ENCODE data around the gene MDGA2. TPM values are rescaled to one million over a fixed set of nuclear protein-coding genes. Genes with fewer than 3 reads are reported as not detected.
"Not testable (repeated sequence)": the region's sequence is repeated elsewhere in the genome, so short reads cannot be mapped to it uniquely, and the experiment has no call there.

Gene MDGA2
- total RNA-seq, 1 donor from 2014 or later, result not detected

DNA sequence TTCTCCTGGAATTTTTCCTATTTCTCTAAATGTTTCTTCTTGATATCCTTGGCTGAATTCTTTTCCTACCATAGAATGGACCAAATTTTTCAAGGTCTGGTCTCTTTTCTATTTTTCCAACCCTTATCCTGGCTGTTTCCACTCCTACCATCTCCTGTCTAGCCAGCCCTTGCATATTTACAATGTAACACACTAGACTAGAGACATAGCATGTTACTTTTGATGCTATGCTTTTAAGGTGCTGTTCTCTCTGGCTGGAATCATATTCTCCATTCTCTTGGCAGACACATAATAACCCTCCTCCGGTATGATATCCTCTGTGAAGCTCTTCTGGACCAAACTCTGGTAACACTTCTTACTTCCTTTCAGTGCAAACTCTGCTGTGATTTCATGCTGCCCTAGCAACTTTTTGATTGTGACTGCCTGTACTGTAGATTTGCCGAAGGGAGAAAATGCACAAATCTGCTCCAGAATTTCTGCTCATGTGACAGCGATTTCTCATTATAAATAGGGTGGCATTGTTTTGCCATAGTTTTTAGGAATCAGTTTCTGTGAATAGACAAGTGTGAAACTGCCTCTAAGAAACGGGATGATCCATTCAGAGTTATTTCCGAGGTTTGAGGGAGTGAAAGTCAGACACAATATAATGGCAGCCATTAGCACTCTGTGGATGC lies 284.4 kb downstream of the MDGA2 start:
- ATAC-seq (no peak), DNase-seq (ENCODE audit: low spot score) (no peak)

DNA sequence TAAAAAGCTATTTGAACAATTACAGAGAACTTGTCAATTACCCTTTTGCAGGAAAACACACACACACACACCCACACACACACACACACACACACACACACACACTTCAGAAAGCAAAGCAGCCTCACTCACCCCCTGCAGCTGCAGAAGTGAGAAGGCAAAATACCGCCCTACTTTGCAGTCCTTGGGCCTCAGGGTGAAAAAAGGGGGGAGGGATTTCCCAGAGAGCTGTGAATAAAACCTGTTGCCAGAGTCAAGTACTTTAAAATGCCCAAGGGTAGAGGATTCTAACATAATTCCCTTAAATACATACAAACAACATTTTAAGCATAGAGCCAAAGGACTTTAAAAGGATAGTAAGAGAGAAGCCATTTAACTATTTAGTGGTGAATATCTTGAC lies 285.9 kb downstream of the MDGA2 start:
- DNase-seq (ENCODE audit: low spot score) (no peak), ATAC-seq (no peak)
- intact Hi-C loops (cut with DNase I), result no loop called here

More for the DNA sequence above, 284.4 kb downstream of the MDGA2 start:
- intact Hi-C loops (cut with DNase I), result no loop called here

DNA sequence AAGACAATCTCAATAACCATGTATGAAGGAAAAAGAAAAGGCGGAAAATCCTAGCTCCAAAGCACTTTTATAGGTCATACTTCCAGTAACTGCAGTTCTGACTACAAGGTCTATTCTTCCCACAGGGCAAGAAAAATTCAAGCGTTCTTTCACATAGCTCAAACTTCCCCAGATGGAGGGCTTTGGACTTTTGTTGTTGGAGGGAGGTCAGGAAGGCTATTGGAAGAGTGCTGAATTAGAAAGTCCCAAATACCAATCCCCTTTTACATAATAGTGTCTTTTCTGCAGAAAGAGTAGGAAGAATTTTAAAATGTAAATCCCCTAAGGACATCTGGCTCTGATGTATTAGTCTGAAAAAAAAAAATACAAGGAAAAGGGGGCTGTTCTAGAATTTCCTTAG lies 309.4 kb downstream of the MDGA2 start:
- ATAC-seq (no peak), DNase-seq (ENCODE audit: low spot score) (no peak)
- intact Hi-C loops (cut with DNase I), result no loop called here

DNA sequence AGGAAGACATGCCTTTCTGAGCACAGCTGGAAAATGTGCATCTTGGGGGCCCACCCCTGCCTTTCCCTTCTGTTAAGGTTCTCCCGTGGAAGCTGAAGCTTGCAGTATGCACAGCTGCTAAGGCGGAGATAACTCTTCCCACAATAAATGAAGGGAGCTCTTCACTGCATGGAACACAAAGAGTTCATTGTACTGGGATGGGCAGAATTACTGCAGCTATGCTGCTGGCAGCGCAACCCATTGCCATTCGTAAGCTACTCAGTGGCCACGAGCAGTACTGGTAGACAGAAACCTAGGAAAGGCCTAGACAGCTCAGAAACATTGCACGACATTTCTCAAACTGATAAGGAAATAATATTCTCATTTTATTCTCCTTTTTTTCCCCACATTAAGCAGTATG lies 310.2 kb downstream of the MDGA2 start:
- intact Hi-C loops (cut with DNase I), result no loop called here
- peak; percentile 44 for ATAC-seq
- DNase-seq (ENCODE audit: low spot score), result no peak

DNA sequence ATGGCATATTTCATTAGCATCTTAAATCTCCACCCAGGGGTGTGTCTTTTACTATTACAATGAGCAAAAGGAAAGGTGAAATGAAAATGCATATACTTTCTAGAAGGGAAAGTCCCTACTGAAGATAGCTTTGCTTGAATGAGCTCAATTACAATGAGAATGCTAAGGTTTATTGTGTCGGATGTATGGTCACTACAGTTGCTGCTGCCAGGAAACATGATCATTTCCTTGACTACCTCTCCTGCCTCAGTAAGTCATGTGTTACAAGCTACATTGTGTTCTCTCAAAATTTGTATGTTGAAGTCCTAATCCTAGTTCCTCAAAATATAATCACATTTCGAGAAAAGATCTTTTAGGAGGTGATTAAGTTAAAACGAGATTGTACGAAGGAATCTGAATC lies 322.2 kb downstream of the MDGA2 start:
- no peak for DNase-seq (ENCODE audit: low spot score)
- intact Hi-C loops (cut with DNase I), result no loop called here

DNA sequence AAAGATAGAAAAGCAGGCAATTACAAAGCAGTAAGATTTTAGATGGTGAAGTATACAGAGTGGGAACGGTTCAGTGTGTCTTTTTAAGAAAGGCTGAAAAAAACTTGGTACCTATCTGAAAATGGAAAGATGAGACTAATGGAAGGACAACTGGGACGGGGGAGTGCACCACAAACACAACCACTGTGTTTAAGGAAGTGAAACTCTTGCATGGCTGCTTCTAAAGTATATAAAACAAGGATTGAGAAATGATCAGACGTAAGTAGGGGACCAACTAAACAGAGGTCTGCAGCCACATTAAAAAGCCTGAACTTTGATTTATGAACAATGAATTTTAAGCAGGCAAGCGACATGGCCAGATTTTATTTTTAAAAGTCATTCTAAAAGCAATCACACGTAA lies 328.6 kb downstream of the MDGA2 start:
- no peak for DNase-seq (ENCODE audit: low spot score)
- intact Hi-C loops (cut with DNase I), result no loop called here
- ATAC-seq, result no peak

More for the DNA sequence above, 322.2 kb downstream of the MDGA2 start:
- no peak for ATAC-seq

DNA sequence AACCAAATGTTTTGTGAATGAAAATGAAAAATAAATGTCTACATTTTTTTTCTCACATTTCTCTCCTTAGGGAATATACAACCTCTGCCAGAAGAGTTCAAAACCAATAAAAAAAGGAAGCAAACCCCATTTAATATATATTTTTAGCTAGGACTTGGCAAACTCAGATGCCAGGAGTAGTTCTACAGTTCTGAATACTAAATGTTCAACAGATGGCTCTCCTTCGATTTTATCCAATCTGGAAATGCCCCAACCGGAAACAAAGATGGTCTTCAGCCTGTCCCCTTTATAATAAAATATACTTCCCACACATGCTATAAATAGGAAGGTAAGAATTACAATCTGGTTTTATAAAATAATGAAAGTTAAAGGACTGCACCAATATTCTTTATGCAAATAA lies 330.4 kb downstream of the MDGA2 start:
- no peak for DNase-seq (ENCODE audit: low spot score)
- ATAC-seq, result no peak
- intact Hi-C loops (cut with DNase I), result no loop called here

DNA sequence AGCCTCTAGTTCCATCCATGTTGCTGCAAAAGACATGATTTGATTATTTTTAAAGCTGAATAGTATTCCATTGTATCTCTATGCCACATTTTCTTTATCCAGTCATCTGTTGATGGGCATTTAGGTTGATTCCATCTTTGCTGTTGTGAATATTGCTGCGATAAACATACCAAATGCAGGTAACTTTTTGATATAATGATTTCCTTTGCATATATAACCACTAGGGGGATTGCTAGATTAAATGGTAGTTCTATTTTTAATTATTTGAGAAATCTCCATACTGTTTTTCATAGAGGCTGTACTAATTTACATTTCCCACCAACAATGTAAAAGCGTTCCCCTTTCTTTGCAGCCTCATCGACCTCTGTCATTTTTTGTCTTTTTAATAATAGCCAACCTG lies 342.5 kb downstream of the MDGA2 start:
- intact Hi-C loops (cut with DNase I), result no loop called here
- no peak for DNase-seq (ENCODE audit: low spot score)
- no peak for ATAC-seq

DNA sequence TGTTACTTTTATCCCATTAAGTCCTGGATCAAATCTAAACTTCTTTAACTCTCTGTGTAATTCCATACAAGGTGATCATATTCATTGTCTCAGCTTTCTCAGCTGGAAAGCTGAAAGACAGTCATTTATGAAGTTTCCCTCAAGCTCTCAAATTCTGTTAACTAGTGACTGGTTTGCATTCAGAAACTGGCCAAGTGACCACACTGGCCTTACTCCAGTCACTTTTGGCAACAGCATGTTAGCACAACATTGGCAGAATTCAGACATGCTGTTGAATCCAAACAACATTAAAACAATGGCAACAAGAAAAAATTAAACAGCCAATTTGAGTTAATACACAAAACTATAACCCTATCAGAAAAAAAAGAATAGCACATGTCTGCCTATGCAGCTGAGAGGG lies 343.3 kb downstream of the MDGA2 start:
- intact Hi-C loops (cut with DNase I), result no loop called here
- ATAC-seq (no peak), DNase-seq (ENCODE audit: low spot score) (no peak)

DNA sequence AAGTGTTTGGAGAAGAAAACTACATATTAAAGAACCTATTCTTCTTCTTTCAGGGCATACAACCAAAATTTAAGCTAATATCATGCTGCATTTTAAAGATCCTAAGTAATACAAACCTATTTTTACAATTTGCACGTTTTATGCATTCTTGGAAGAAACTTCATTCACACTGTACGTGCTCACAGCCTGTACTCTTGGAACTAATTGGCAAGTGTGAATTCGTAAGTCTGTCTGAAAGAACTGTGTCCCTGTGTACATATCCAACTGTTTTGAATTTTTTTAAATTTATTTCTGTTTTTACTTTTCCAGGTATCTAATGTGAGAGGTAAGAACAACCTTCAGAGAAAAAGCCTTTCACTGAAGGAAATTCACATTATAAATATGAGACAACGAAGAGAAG lies 347.0 kb downstream of the MDGA2 start:
- DNase-seq (ENCODE audit: low spot score) (no peak), ATAC-seq (no peak)
- intact Hi-C loops (cut with DNase I), result no loop called here

DNA sequence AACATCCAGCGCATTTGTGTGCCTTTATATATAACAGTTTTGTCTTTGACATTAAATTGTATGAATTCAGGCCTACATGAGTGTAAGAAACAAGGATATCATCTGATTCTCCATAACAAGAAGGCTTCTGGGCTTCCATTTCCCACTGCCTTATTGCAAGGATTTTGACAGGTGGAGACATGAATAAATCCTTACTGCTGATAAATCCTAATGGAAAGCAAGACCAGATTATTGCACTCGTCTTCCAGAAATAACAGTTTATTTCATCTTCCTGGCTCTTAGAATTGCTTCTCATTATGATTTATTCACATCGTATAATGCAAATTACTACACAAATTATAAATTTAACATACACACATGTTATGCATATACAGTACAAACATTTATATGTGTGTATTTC lies 348.1 kb downstream of the MDGA2 start:
- DNase-seq (ENCODE audit: low spot score), result no peak
- intact Hi-C loops (cut with DNase I), result no loop called here
- ATAC-seq, result no peak

DNA sequence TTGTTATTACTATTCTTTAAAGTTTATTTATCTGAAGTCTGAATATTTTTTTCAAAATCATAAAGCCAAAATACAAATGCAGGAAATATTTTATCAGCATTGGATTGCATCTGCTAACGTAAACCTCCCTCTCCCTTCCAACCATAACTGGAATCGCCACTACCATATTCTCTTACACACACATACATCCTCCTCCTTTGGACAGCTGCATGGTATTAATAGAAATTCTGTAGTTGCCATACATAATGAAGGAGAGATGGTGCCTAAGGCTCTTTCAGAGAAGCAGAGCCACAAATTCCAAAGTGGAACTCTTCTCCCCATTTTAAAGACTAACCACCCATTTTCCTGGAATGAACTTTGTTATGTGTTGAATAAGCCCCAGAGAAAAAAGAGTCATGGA lies 352.7 kb downstream of the MDGA2 start:
- intact Hi-C loops (cut with DNase I), result no loop called here
- ATAC-seq (no peak), DNase-seq (ENCODE audit: low spot score) (no peak)

DNA sequence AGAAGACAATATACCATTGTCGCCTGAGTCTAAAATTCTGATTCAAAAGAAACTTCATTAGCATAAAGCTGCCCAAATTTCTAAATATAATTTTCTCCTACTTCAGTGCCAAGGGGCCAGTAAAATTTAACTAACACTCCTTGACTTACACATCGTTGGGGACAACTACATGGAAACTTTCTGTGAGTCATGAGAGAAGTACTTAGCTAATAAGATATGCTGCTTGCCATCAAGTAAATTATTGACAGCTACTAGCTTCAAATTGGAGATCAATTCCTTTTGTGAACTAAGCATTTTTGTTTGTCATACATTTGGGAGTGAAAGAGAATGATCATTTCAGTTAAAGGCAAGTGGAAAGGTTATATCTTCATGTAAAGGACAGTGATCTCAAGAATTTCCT lies 373.3 kb downstream of the MDGA2 start:
- intact Hi-C loops (cut with DNase I), result no loop called here
- ATAC-seq (no peak), DNase-seq (ENCODE audit: low spot score) (no peak)

DNA sequence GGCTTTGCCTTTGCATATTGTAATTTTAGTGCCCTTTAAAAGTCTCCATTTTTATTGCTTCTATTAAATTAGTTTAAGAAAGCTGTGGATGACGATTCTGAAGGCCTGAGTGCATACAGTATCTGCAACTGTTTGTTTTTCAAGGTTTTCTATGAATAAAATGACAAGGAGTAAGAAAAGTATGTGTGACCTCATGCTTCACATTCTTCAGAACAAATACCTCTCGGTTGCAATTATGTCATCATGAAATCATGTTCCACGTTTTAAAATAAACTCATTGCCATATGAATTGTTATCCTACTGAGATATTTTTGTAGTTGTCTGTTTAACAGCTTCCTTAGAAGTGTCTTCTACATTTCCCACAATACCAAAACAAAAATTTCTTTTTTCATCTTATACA lies 374.6 kb downstream of the MDGA2 start:
- no peak for ATAC-seq
- intact Hi-C loops (cut with DNase I), result no loop called here
- no peak for DNase-seq (ENCODE audit: low spot score)

DNA sequence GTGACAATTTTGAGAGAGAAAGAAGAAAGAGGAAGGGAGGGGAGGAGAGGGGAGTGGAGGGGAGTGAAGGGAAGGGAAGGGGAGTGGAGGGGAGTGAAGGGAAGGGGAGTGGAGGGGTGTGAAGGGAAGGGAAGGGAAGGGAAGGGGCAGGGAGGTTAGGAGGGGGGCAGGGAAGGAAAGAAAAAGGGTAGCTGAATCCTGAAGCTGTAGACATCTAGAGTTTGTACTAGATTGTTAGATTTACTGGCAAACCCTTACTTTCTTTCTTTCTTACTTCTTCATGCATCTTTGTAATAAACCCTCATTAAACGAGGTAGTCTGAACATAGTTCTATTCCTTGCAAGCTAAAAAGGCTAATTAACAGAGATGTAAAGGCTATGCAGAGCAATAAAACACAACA lies 378.0 kb downstream of the MDGA2 start:
- ATAC-seq, result no peak

DNA sequence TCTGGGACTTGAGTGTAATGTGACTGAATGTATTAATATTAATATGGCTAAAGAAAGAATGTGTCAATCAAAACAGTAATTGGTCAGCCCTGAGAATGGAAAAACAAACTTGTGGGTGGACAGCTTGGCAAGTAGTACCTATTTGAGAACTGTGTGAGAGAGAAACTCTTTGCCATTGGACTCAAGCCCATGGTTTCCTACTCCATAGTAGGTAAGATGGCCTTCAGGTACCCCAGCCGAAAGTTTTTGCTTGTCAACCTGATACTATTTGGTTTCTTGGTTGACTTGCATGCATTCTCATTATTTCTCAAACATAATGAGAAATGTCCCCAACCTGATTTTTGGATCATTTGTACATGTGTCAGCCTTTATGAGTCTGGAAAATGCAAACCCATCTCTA lies 391.1 kb downstream of the MDGA2 start:
- DNase-seq (ENCODE audit: low spot score), result no peak
- intact Hi-C loops (cut with DNase I), result no loop called here
- ATAC-seq, result no peak

More for the DNA sequence above, 378.0 kb downstream of the MDGA2 start:
- intact Hi-C loops (cut with DNase I), result no loop called here
- no peak for DNase-seq (ENCODE audit: low spot score)

DNA sequence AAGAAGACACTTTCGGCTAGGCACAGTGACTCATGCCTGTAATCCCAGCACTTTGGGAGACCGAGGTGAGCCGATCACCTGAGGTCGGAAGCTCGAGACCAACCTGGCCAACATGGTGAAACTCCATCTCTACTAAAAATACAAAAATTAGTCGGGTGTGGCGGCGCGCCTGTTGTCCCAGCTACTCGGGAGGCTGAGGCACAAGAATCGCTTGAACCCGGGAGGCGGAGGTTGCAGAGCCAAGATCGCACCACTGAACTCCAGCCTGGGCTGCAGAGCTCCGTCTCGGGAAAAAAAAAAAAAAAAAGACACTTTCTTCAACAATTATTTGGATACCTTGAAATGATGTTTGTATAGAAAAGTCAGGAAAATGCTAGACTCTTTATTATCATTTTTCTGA lies 393.6 kb downstream of the MDGA2 start:
- DNase-seq (ENCODE audit: low spot score); intact Hi-C loops (cut with DNase I); ATAC-seq: not testable (repeated sequence)

DNA sequence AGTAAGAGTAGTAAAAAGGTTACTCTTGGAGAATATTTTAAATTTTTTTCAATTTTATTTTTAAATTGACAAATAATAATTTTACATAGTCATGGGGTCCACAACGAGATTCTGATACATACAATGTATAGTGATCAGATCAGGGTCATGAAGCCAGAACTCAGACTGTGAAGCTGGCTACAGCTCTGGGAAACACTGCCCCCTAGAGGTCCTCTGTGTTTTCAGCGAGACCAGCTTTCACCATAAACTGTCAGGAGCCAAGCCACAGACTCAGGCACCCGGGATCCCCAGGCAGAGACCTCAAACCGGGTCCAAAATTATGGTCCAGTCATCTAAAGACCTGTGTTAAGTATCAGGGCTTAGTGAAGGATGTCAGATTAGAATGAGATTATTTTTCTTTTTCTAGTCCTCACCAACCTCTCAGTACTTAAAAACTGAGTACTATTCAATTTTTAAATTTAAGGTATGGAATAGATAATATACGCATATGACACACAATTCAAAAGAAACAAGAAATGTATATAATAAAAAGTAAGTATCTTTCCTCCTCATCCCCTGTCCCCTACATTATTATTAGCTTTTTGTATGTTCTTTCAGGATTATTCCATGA lies 397.1 kb downstream of the MDGA2 start:
- intact Hi-C loops (cut with DNase I), result no loop called here
- DNase-seq (ENCODE audit: low spot score), result peak; percentile 59
- peak; percentile 52 for ATAC-seq

DNA sequence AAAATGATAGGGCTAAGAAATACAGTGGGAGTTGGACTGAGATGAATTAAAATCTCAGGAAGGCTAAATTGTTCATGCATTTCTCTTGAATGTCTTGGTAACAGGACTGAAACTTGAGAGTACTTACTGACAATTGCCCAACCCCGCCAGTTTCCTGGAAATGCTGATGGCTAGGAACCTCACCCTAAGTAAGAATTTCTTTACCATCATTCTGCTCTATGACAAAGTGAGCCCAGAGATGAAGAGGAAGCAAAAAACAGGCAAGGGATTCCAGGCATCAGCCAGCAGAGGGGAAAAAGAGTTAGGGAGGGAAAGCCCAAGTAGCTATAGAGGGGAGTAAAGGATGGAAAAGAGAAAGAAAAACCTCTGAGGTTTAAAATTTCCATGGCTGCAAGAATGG lies 397.7 kb downstream of the MDGA2 start:
- intact Hi-C loops (cut with DNase I), result no loop called here
- DNase-seq (ENCODE audit: low spot score) (no peak), ATAC-seq (no peak)

DNA sequence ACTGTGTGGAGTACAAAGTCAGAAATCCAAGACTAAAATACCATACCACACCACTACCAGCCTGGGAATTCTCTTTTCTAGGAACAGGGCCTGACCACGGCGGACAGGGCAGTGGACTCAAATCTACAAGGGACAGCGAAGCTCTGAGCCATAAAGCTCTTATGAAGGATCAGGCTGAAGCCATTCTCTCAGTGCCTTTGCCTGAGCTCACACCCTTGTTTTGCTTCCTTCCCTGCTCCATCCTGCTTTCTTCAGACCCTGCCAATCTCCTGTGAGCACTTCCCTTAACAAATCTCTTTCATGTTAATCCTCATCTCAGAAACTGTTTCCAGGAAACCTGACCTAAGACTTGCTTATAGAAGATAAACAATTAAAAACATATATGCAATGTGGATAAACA lies 398.5 kb downstream of the MDGA2 start:
- no peak for ATAC-seq
- no peak for DNase-seq (ENCODE audit: low spot score)
- intact Hi-C loops (cut with DNase I), result no loop called here

DNA sequence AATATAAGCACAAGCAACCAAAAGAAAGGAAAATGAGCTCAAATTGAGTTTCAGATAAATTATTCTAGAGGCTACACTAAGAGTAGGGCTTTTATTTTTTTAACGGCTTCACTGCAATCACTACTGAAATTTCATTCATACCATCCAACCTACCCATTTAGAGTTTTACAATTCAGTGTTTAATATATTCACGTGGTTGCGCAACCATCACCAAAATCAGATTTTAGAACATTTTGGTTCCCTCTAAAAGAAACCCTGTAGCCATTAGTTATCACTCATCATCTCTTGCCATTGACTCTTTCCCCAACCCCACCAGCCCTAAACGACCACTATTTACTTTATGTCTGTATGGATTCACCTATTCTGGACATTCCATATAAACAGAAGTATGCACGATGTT lies 401.5 kb downstream of the MDGA2 start:
- DNase-seq (ENCODE audit: low spot score) (no peak), ATAC-seq (no peak)
- intact Hi-C loops (cut with DNase I), result no loop called here

Data from sciatic nerve (tissue), 2 donors.